Astrocyte (in vitro differentiated cells and primary cell): ENCODE data around the gene EIF3L. TPM values are rescaled to one million over a fixed set of nuclear protein-coding genes. Genes with fewer than 3 reads are reported as not detected.

ENCODE experiments used
- DNase-seq: peaks from one replicate; pipeline ENCODE4 v3.0.0-alpha.2; 2010; ENCODE audit warnings: low read depth
- FAIRE-seq: peaks from 2 replicates; lab custom pipeline; 2011; peaks lifted over from hg19 to GRCh38; lab: Jason Lieb, UNC
- H2AFZ ChIP-seq: 2 replicates; pipeline ENCODE4 v1.6.0; 2012; ENCODE audit warnings: low read depth, low read length, inconsistent platforms
- H3K27ac ChIP-seq: 2 replicates; pipeline ENCODE4 v1.5.1; 2011; ENCODE audit warnings: low read depth, low read length, inconsistent platforms
- H3K27me3 ChIP-seq: 2 replicates; pipeline ENCODE4 v1.6.0; 2011; ENCODE audit warnings: low read length, inconsistent platforms; ENCODE audit not compliant: insufficient read depth
- H3K36me3 ChIP-seq: 2 replicates; pipeline ENCODE4 v1.5.1; 2011; ENCODE audit warnings: low read length, inconsistent platforms; ENCODE audit not compliant: insufficient read depth
- H3K4me1 ChIP-seq: 2 replicates; pipeline ENCODE4 v1.5.1; 2011; ENCODE audit warnings: low read length, inconsistent platforms; ENCODE audit not compliant: insufficient read depth
- H3K4me2 ChIP-seq: 2 replicates; pipeline ENCODE4 v1.6.0; 2012; ENCODE audit warnings: low read length, inconsistent platforms
- H3K4me3 ChIP-seq: 2 replicates; pipeline ENCODE4 v1.5.1; 2011; ENCODE audit warnings: low read depth, mild to moderate bottlenecking, low read length, inconsistent platforms; ENCODE audit not compliant: insufficient read depth
- H3K79me2 ChIP-seq: 2 replicates; pipeline ENCODE4 v1.6.0; 2012; ENCODE audit warnings: mild to moderate bottlenecking, low read length, inconsistent platforms; ENCODE audit not compliant: insufficient read depth
- H3K9ac ChIP-seq: 2 replicates; pipeline ENCODE4 v1.6.0; 2012; ENCODE audit warnings: mild to moderate bottlenecking, low read length, inconsistent platforms
- H3K9me3 ChIP-seq: 2 replicates; pipeline ENCODE4 v1.5.1; 2012; ENCODE audit warnings: low read depth, mild to moderate bottlenecking, low read length, inconsistent platforms; ENCODE audit not compliant: insufficient read depth
- H4K20me1 ChIP-seq: 2 replicates; pipeline ENCODE4 v1.6.0; 2012; ENCODE audit warnings: low read length, inconsistent platforms; ENCODE audit not compliant: insufficient read depth
- H3K27ac Mint-ChIP-seq: one replicate; pipeline ENCODE4 v1.8.0; 2021; ENCODE audit warnings: mild to moderate bottlenecking, mixed read lengths; ENCODE audit not compliant: unreplicated experiment
- H3K27me3 Mint-ChIP-seq: one replicate; pipeline ENCODE4 v1.8.0; 2021; ENCODE audit warnings: low read depth, mixed read lengths; ENCODE audit not compliant: unreplicated experiment
- H3K36me3 Mint-ChIP-seq: one replicate; pipeline ENCODE4 v1.8.0; 2021; ENCODE audit warnings: low read depth, mixed read lengths; ENCODE audit not compliant: unreplicated experiment
- H3K4me1 Mint-ChIP-seq: one replicate; pipeline ENCODE4 v1.8.0; 2021; ENCODE audit warnings: low read depth, mixed read lengths; ENCODE audit not compliant: unreplicated experiment
- H3K4me3 Mint-ChIP-seq: one replicate; pipeline ENCODE4 v1.8.0; 2021; ENCODE audit warnings: mild to moderate bottlenecking, moderate library complexity, mixed read lengths; ENCODE audit not compliant: unreplicated experiment
- H3K9me3 Mint-ChIP-seq: one replicate; pipeline ENCODE4 v1.8.0; 2021; ENCODE audit warnings: mild to moderate bottlenecking, mixed read lengths; ENCODE audit not compliant: unreplicated experiment
- CTCF ChIP-seq: IDR thresholded peaks from 2 replicates; pipeline ENCODE4 v1.5.1; 2011; ENCODE audit warnings: low read depth, mild to moderate bottlenecking, inconsistent platforms, low read length, moderate library complexity; ENCODE audit not compliant: insufficient read depth
- EZH2 ChIP-seq: IDR thresholded peaks from 2 replicates; pipeline ENCODE4 v1.6.1; 2012; ENCODE audit warnings: mild to moderate bottlenecking, low read length, inconsistent platforms; ENCODE audit not compliant: insufficient read depth
- total RNA-seq: library from RNA; stranded (reverse); gene quantifications from 2 replicates; pipeline ENCODE4 v1.2.1, GENCODE V29; 2021

Gene EIF3L
- total RNA-seq, 1 donor from 2014 or later = 323 TPM

GRCh38 chr22:37830093-37830842, 19.0 kb upstream of the EIF3L start:
- Histone ChIP-seq H3K27ac (no peak overlapping the region), H3K4me3 (no peak overlapping the region), H3K36me3 (peaks cover 20% of the 10 kb centered on the region), H3K9ac (no peak overlapping the region), H3K79me2 (no peaks in the 10 kb centered on the region), H3K4me2 (no peak overlapping the region), H3K4me1 (no peaks in the 10 kb centered on the region), H2AFZ (no peak overlapping the region), H3K27me3 (no peaks in the 10 kb centered on the region), H4K20me1 (no peaks in the 10 kb centered on the region), H3K9me3 (no peaks in the 10 kb centered on the region)
- H3K4me3 Mint-ChIP-seq = no peak overlapping the region
- H3K4me1 Mint-ChIP-seq = no peaks in the 10 kb centered on the region
- DNase-seq (no peak), FAIRE-seq (no peak)
- no peak overlapping the region for H3K27ac Mint-ChIP-seq
- peaks cover 3% of the 10 kb centered on the region for H3K27me3 Mint-ChIP-seq
- no peaks in the 10 kb centered on the region for H3K9me3 Mint-ChIP-seq
- TF ChIP-seq CTCF (no peak), EZH2 (no peak)
- H3K36me3 Mint-ChIP-seq = peaks cover 17% of the 10 kb centered on the region

GRCh38 chr22:37831472-37831871, 17.7 kb upstream of the EIF3L start:
- H3K36me3 Mint-ChIP-seq = peaks cover 17% of the 10 kb centered on the region

More at GRCh38 chr22:37831472-37831871, 17.7 kb upstream of the EIF3L start:
- Histone ChIP-seq H3K4me2 (no peak overlapping the region), H2AFZ (no peak overlapping the region), H3K9ac (no peak overlapping the region), H3K79me2 (no peaks in the 10 kb centered on the region), H3K4me1 (no peaks in the 10 kb centered on the region), H3K9me3 (no peaks in the 10 kb centered on the region), H3K36me3 (peaks cover 20% of the 10 kb centered on the region), H3K27me3 (no peaks in the 10 kb centered on the region), H3K27ac (no peak overlapping the region), H3K4me3 (no peak overlapping the region), H4K20me1 (no peaks in the 10 kb centered on the region)
- no peak for TF ChIP-seq EZH2
- no peak for TF ChIP-seq CTCF
- Mint-ChIP-seq H3K4me3 (no peak overlapping the region), H3K27ac (no peak overlapping the region), H3K4me1 (no peaks in the 10 kb centered on the region), H3K9me3 (no peaks in the 10 kb centered on the region), H3K27me3 (no peaks in the 10 kb centered on the region)
- no peak for FAIRE-seq
- no peak for DNase-seq
